ENCODE data around the gene ELMO1. TPM values are rescaled to one million over a fixed set of nuclear protein-coding genes. Genes with fewer than 3 reads are reported as not detected.

Gene ELMO1
- total and polyA plus RNA-seq, 10 of the 15 experiments (the other 5 are each of a cell fraction or from before 2014, with no cell fraction given) = 22.6 to 85.9 (median 56.6) TPM

DNA sequence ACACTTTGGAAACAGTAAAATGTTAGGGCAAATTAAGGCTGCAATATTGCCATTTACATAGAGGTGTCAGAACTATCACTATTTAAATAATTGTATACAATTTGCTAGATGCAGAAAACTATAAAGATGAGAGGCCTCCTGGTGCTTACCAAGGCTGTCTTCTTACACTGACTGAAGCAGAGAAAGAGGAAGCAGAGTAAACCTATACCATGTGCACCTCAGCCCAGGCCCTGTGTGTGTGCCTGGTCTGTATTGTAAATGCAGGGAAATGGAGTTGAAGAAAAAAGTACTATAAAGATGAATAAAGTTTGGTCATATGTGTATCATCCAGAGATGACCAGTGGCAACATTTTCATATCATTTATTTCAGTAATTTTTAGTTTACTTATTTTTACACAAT is 29.2 kb downstream of the ELMO1 start:
- in situ Hi-C loops (cut with MboI) = no loop called here
- FAIRE-seq (no peak), DNase-seq (ENCODE audit: low read depth, low spot score) (no peak), ATAC-seq (no peak)
- H3K9ac ChIP-seq (ENCODE audit: control insufficient read depth, insufficient read depth, low read length) = no peak overlapping the region
- H3K4me1 ChIP-seq (ENCODE audit: control insufficient read depth, insufficient read depth, low read length) = peaks cover 3% of the 10 kb centered on the region; the same call in 1 of the 2 replicates
- no peak overlapping the region for H2AFZ ChIP-seq (ENCODE audit: control insufficient read depth, low read depth, low read length)
- no peaks in the 10 kb centered on the region; a peak in 1 of 4 replicates for H3K27me3 ChIP-seq (replicated peaks in 1 of 2; ENCODE audit: control insufficient read depth in 2 of 2, insufficient read depth in 2 of 2, low read length in 1 of 2)
- intact Hi-C loops (cut with micrococcal nuclease; ENCODE audit: unreplicated experiment) = no loop called here
- H3K36me3 ChIP-seq (ENCODE audit: control insufficient read depth in 2 of 2, insufficient read depth in 2 of 2, low read length in 1 of 2) = no peaks in the 10 kb centered on the region
- TF ChIP-seq TAF1 (IDR thresholded peaks at IDR 0.05; ENCODE audit: borderline replicate concordance, low read depth, low read length) (no peak), NR2C2 (IDR thresholded peaks at IDR 0.05; ENCODE audit: borderline replicate concordance, control insufficient read depth, insufficient read length, low read depth) (no peak)
- TF ChIP-seq, protein P1, sequence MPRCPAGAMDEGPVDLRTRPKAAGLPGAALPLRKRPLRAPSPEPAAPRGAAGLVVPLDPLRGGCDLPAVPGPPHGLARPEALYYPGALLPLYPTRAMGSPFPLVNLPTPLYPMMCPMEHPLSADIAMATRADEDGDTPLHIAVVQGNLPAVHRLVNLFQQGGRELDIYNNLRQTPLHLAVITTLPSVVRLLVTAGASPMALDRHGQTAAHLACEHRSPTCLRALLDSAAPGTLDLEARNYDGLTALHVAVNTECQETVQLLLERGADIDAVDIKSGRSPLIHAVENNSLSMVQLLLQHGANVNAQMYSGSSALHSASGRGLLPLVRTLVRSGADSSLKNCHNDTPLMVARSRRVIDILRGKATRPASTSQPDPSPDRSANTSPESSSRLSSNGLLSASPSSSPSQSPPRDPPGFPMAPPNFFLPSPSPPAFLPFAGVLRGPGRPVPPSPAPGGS (IDR thresholded peaks at IDR 0.05; ENCODE audit: borderline replicate concordance, insufficient read depth, low read depth, low read length, poor library complexity, severe bottlenecking) = no peak
- H3K27ac ChIP-seq (ENCODE audit: control insufficient read depth, insufficient read depth) = no peak overlapping the region
- POLR2A ChIA-PET = no interaction called here
- CTCF ChIA-PET = interaction anchor here (0.6 kb wide), 2 partner anchors 988 to 1825 kb away, joined by 3 to 4 read pairs; no protein-coding TSS in a partner anchor
- no TSS peak for BruUV-seq (replicated peaks)
- H3K4me2 ChIP-seq (ENCODE audit: control insufficient read depth, insufficient read depth) = no peak overlapping the region
- RAD21 ChIA-PET (ENCODE audit: unreplicated experiment) = no interaction called here
- no peaks in the 10 kb centered on the region for H3K79me2 ChIP-seq (ENCODE audit: control insufficient read depth, insufficient read depth, low read length)
- H4K20me1 ChIP-seq (ENCODE audit: control insufficient read depth, insufficient read depth) = no peaks in the 10 kb centered on the region
- no peak overlapping the region for H3K4me3 ChIP-seq
- H3K9me3 ChIP-seq (replicated peaks; ENCODE audit: control insufficient read depth, insufficient read depth, low read length) = no peaks in the 10 kb centered on the region
- SMC1A ChIA-PET (ENCODE audit: uncharacterized antibody, unreplicated experiment) = no interaction called here

DNA sequence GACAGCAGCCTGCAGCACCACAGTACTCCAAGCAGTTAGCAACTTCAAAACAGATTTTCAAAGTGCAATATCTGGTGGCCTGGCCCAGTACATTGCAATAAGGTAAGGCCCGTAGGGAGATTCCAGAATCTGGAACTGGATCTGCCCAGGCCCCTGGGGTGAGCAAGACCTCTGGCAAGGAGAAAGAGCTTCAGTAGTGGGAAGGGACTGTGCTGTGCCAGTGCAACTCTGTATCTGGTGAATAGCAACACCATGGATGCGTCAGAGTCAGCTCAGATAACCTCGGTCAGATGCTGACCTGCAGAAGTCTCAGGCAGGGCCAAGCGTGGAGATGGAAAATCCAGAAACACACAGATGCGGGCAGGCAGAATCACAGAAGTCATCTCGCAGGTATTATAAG is 30.3 kb downstream of the ELMO1 start:
- Histone ChIP-seq H3K4me1 (ENCODE audit: control insufficient read depth, insufficient read depth, low read length) (peaks cover 3% of the 10 kb centered on the region; the same call in 1 of the 2 replicates), H3K27ac (ENCODE audit: control insufficient read depth, insufficient read depth) (no peak overlapping the region), H3K79me2 (ENCODE audit: control insufficient read depth, insufficient read depth, low read length) (no peaks in the 10 kb centered on the region), H3K36me3 (ENCODE audit: control insufficient read depth in 2 of 2, insufficient read depth in 2 of 2, low read length in 1 of 2) (no peaks in the 10 kb centered on the region), H2AFZ (ENCODE audit: control insufficient read depth, low read depth, low read length) (no peak overlapping the region), H3K4me2 (ENCODE audit: control insufficient read depth, insufficient read depth) (no peak overlapping the region), H4K20me1 (ENCODE audit: control insufficient read depth, insufficient read depth) (no peaks in the 10 kb centered on the region), H3K9ac (ENCODE audit: control insufficient read depth, insufficient read depth, low read length) (no peak overlapping the region), H3K9me3 (replicated peaks; ENCODE audit: control insufficient read depth, insufficient read depth, low read length) (no peaks in the 10 kb centered on the region; the same call in 2 of the 3 replicates), H3K4me3 (no peak overlapping the region), H3K27me3 (replicated peaks in 1 of 2; ENCODE audit: control insufficient read depth in 2 of 2, insufficient read depth in 2 of 2, low read length in 1 of 2) (no peaks in the 10 kb centered on the region)
- ChIA-PET CTCF (interaction anchor here (0.6 to 1.6 kb wide), 6 partner anchors 65 to 321 kb away, joined by 3 to 4 read pairs (median 3); no protein-coding TSS in a partner anchor), POLR2A (no interaction called here), SMC1A (ENCODE audit: uncharacterized antibody, unreplicated experiment) (no interaction called here), RAD21 (ENCODE audit: unreplicated experiment) (no interaction called here)
- BruUV-seq (replicated peaks) = no TSS peak
- in situ Hi-C loops (cut with MboI) = no loop called here
- FAIRE-seq (no peak), DNase-seq (ENCODE audit: low read depth, low spot score) (no peak), ATAC-seq (no peak)
- intact Hi-C loops (cut with micrococcal nuclease; ENCODE audit: unreplicated experiment) = no loop called here
- WGBS (ENCODE audit: insufficient coverage, insufficient replicate concordance, low lambda C conversion rate, missing lambda C conversion rate) = 68% methylated on average over 6 of the region's 6 CpGs
- no peak for TF ChIP-seq RBBP5 (conservative IDR thresholded peaks at IDR 0.05)
- TF ChIP-seq TARDBP (IDR thresholded peaks at IDR 0.05; ENCODE audit: borderline replicate concordance) = no peak
- no peak for TF ChIP-seq ETV6 (conservative IDR thresholded peaks at IDR 0.05 in 1 of 2, IDR thresholded peaks at IDR 0.05 in 1 of 2; ENCODE audit: borderline replicate concordance in 1 of 2, low read depth in 1 of 2)
- no peak for TF ChIP-seq CBX5 (IDR thresholded peaks at IDR 0.05; ENCODE audit: low read depth)
- no peak for TF ChIP-seq CHD2 (IDR thresholded peaks at IDR 0.05; ENCODE audit: borderline replicate concordance, low read depth, low read length)
- TF ChIP-seq MTA2 (IDR thresholded peaks at IDR 0.05; ENCODE audit: low read depth) = no peak
- no peak for TF ChIP-seq POLR2AphosphoS5 (IDR thresholded peaks at IDR 0.05; ENCODE audit: low read length)
- TF ChIP-seq ZNF207 (IDR thresholded peaks at IDR 0.05; ENCODE audit: borderline replicate concordance) = no peak
- no peak for TF ChIP-seq PAX5 (IDR thresholded peaks at IDR 0.05; ENCODE audit: borderline replicate concordance, low read depth, low read length)
- TF ChIP-seq NFIC (IDR thresholded peaks at IDR 0.05; ENCODE audit: low read depth, low read length) = no peak
- TF ChIP-seq SPI1 (IDR thresholded peaks at IDR 0.05; ENCODE audit: borderline replicate concordance, insufficient read depth, low read depth, low read length) = no peak
- no peak for TF ChIP-seq BACH1 (IDR thresholded peaks at IDR 0.05; ENCODE audit: borderline replicate concordance)
- no peak for TF ChIP-seq IKZF1 (conservative IDR thresholded peaks at IDR 0.05)
- TF ChIP-seq HCFC1 (IDR thresholded peaks at IDR 0.05; ENCODE audit: low read length) = no peak

Measured in GM12878 (cell line).